Testis (tissue), 3 donors: ENCODE measurements around the gene GUCA1A. TPM values are rescaled to one million over a fixed set of nuclear protein-coding genes. Genes with fewer than 3 reads are reported as not detected.
"Not testable (repeated sequence)": the region's sequence is repeated elsewhere in the genome, so short reads cannot be mapped to it uniquely, and the experiment has no call there.

Experiments
- DNase-seq: peaks from one replicate; pipeline ENCODE4 v3.0.0-alpha.2; 2019
- H3K27ac ChIP-seq, 2 donors: fragments of 200-600 bp; sonication (generic); one replicate each; pipeline ENCODE4 v1.5.1; 2019
- H3K27me3 ChIP-seq: fragments of 200-600 bp; sonication (generic); one replicate; pipeline ENCODE4 v1.5.1; 2019
- H3K36me3 ChIP-seq: fragments of 200-600 bp; sonication (generic); one replicate; pipeline ENCODE4 v1.5.1; 2017; ENCODE audit warnings: low read depth; ENCODE audit errors: missing control alignments
- H3K4me1 ChIP-seq: fragments of 200-600 bp; sonication (generic); one replicate; pipeline ENCODE4 v1.5.1; 2019
- H3K4me3 ChIP-seq, 2 donors: fragments of 200-600 bp; sonication (generic); one replicate each; pipeline ENCODE4 v1.5.1; 2017 to 2019
- H3K9me3 ChIP-seq: fragments of 200-600 bp; sonication (generic); one replicate; pipeline ENCODE4 v1.5.1; 2017
- POLR2A ChIP-seq: fragments of 450-650 bp; IDR thresholded peaks from one replicate; pipeline ENCODE4 v1.6.1; 2017; ENCODE audit warnings: antibody characterized with exemption, mild to moderate bottlenecking, moderate library complexity
- WGBS, 2 donors: methylation state at CpG; one replicate each; pipeline ENCODE4 v1.1.5; 2018; 5-methylcytosine and 5-hydroxymethylcytosine counted together
- intact Hi-C: fragments of 100-400 bp; cut with DNase I; formaldehyde crosslinking; loops from one replicate; pipeline ENCODE4 v1.15.1; 2023; ENCODE audit warnings: low total_unique reads
- polyA plus RNA-seq: library from polyadenylated mRNA; stranded (reverse); fragments of 350-450 nt; fragmentation: Illumina TruSeq; extraction: RNeasy Lipid Tissue Mini Kit (QIAGEN cat#74804); gene quantifications from one replicate; pipeline ENCODE4 v1.2.3, GENCODE V29; 2014; ENCODE audit warnings: low read depth, low replicate concordance; ENCODE audit not compliant: insufficient read depth
- total RNA-seq, 2 donors: library from RNA; depleted of rRNA; stranded (reverse); fragments of >200 nt; gene quantifications; one replicate each; pipeline ENCODE4 v1.2.3, GENCODE V29; 2016
- TF ChIP-seq, protein P1 (sequence below), 3 experiments: fragments of 450-650 bp in 2 of 3; fragments of 200-600 bp in 1 of 3; sonication (generic) in 1 of 3; IDR thresholded peaks; one replicate each; pipeline ENCODE4 v1.5.1; 2016 to 2019; ENCODE audit warnings: antibody characterized with exemption in 3 of 3, mild to moderate bottlenecking in 2 of 3, moderate library complexity in 1 of 3

The GUCA1A gene
- total and polyA plus RNA-seq, 3 donors from 2014 or later, result 6.7 to 47.0 (median 44.2) TPM

DNA sequence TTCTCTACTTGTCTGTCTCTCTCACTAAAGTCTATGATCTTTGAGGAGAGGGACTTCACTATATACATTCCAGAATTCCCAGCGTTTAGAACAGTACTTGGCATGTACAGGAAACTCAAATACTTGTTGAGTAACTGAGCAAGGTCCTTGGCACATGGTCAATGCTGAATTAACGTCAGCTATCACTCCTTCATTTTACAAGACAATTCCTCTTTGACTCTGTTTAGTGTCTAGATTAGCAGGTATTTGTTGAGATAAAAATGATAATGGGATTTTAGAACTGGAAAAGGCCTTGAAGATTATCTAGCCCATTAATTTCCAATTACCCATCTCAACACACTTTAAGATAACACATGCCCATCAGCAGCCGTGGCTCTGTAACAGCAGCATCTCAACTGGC lies 28.2 kb downstream of the GUCA1A start:
- H3K9me3 ChIP-seq, result no peaks in the 10 kb centered on the region
- TF ChIP-seq, protein P1, sequence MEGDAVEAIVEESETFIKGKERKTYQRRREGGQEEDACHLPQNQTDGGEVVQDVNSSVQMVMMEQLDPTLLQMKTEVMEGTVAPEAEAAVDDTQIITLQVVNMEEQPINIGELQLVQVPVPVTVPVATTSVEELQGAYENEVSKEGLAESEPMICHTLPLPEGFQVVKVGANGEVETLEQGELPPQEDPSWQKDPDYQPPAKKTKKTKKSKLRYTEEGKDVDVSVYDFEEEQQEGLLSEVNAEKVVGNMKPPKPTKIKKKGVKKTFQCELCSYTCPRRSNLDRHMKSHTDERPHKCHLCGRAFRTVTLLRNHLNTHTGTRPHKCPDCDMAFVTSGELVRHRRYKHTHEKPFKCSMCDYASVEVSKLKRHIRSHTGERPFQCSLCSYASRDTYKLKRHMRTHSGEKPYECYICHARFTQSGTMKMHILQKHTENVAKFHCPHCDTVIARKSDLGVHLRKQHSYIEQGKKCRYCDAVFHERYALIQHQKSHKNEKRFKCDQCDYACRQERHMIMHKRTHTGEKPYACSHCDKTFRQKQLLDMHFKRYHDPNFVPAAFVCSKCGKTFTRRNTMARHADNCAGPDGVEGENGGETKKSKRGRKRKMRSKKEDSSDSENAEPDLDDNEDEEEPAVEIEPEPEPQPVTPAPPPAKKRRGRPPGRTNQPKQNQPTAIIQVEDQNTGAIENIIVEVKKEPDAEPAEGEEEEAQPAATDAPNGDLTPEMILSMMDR (IDR thresholded peaks at IDR 0.05), result no peak
- no peak for TF ChIP-seq POLR2A
- 58 to 64% methylated on average over 3 of the region's 3 CpGs for WGBS, 2 donors
- no peak overlapping the region for H3K4me3 ChIP-seq
- no peaks in the 10 kb centered on the region for H3K27me3 ChIP-seq
- H3K4me1 ChIP-seq, result no peaks in the 10 kb centered on the region
- intact Hi-C loops, result no loop called here
- no peak overlapping the region for H3K27ac ChIP-seq
- no peak for DNase-seq
- H3K36me3 ChIP-seq, result no peaks in the 10 kb centered on the region

DNA sequence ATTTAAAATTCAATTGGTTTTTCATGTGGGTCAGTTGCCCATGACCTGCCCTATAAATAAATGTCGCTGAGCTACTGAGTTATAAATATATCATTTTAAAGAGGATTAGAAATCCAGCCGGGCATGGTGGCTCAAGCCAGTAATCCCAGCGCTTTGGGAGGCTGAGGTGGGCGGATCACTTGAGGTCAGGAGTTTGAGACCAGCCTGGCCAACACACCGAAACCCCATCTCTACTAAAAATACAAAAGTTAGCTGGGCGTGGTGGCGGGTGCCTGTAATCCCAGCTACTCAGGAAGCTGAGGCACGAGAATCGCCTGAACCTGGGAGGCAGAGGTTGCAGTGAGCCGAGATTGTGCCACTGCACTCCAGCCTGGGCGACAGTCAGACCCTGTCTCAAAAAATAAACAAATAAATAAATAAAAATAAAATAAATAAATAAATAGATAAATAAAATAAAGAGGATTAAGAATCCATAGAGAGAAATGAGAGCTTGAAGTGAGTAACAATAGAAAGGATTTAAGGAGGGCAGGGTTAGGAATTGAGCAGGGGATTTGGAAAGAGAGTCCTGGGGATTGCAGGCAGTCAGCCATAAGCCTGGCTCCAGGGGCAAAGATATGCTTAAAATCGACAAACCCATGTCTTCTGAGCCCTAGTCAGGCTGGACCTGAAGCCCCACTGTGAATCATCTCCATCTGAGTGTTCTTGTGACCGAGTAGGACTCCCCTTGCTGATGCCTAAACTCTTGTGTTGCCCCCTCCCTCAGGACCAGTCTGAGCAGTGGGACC lies 29.2 kb downstream of the GUCA1A start:
- H3K36me3 ChIP-seq, H3K4me1 ChIP-seq, H3K27ac ChIP-seq, DNase-seq, H3K27me3 ChIP-seq, H3K9me3 ChIP-seq, H3K4me3 ChIP-seq, intact Hi-C loops: not testable (repeated sequence)
- WGBS, 2 donors, result 89 to 90% methylated on average over 13 of the region's 13 CpGs

DNA sequence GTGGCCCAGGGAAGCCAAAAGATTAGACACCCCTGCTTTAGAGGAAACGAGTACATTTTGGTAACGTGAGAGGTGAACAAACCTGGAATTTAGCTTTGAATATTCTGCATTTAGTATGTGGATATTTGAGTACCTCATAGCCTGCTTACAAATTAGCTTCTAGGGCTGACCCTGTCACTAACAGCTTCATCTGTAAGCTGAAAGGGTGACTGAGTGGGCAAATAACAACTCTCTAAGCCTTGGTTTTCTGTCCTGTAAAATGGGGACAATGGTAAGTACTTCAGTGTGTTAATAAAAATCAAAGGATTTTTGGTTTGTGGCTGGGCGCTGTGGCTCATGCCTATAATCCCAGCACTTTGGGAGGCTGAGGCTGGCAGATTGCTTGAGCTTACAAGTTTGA lies 30.0 kb downstream of the GUCA1A start:
- Histone ChIP-seq H3K4me1 (no peaks in the 10 kb centered on the region), H3K4me3 (no peak overlapping the region), H3K27ac (no peak overlapping the region), H3K27me3 (no peaks in the 10 kb centered on the region), H3K36me3 (no peaks in the 10 kb centered on the region), H3K9me3 (no peaks in the 10 kb centered on the region)
- intact Hi-C loops, result no loop called here
- no peak for TF ChIP-seq POLR2A
- TF ChIP-seq, protein P1 (IDR thresholded peaks at IDR 0.05), result no peak
- 83 to 89% methylated on average over 3 of the region's 3 CpGs for WGBS, 2 donors
- DNase-seq, result no peak

DNA sequence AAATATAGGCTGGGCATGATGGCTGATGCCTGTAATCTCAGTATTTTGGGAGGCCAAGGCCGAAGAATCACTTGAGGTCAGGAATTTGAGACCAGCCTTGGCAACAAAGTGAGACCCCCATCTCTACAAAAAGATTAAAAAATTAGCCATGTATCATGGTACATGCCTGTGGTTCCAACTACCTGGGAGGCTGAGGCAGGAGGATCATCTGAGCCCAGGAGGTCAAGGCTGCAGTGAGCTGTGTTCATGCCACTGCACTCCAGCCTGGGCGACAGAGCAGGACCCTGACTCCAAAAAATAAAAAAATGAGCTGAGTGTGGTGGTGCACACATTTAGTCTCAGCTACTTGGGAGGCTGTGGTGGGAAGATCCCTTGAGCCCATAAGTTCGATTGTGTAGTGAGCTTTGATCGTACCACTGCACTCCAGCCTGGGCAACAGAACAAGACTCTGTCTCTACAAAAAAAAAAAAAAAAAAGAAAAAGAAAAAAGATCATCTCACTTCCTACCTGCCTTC lies 31.7 kb downstream of the GUCA1A start:
- intact Hi-C loops, result no loop called here
- no peak overlapping the region for H3K4me3 ChIP-seq
- WGBS, 2 donors, result 94 to 98% methylated on average over 4 of the region's 4 CpGs
- TF ChIP-seq, protein P1 (IDR thresholded peaks at IDR 0.05), result no peak
- no peak for TF ChIP-seq POLR2A
- no peak for DNase-seq
- H3K4me1 ChIP-seq, result no peaks in the 10 kb centered on the region
- H3K9me3 ChIP-seq, result no peaks in the 10 kb centered on the region
- no peak overlapping the region for H3K27ac ChIP-seq
- H3K27me3 ChIP-seq, result no peaks in the 10 kb centered on the region
- H3K36me3 ChIP-seq, result no peaks in the 10 kb centered on the region

DNA sequence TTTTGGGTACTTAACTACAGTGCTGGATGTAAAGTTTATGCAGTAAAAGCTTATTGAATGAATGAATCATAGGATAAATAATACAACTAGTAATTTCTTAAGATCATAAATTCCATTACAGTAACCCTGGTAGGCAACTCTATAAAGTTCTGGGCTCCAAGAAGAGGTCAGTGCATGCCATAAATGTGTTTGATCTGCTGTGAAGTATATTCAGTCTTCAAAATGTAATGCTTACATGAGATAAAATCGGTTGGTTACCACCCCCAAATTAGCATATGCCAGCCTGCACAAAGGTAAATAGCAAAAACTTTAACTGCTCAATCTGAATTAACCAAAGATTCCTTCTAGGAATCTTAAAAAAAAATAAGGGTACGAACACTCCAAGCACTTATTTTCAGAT lies 34.4 kb downstream of the GUCA1A start:
- DNase-seq, H3K4me1 ChIP-seq, H3K4me3 ChIP-seq, H3K9me3 ChIP-seq, H3K27ac ChIP-seq, H3K27me3 ChIP-seq, intact Hi-C loops, H3K36me3 ChIP-seq: not testable (repeated sequence)
- WGBS, 2 donors, result 85 to 92% methylated on average over 2 of the region's 2 CpGs

DNA sequence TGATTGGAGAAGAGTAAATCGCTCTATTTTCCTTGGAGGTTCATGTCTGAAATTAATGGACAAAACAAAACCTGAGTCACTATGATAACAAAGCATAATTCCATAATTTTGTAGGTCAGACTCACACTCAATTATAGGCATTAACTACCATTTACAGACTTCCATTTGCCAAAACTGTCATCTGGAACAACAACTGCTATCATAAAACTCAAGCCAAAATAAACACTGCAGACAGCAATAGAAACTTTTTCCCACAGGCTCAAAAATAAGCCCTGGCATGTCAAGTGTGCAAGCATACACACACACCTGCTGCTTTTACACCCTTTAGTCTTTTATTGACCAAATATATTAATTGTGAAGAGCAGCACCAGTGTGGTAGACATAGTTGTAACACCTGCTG lies 37.4 kb downstream of the GUCA1A start:
- 78 to 83% methylated on average over 1 of the region's 1 CpG for WGBS, 2 donors
- TF ChIP-seq POLR2A, result no peak
- TF ChIP-seq, protein P1 (IDR thresholded peaks at IDR 0.05), result no peak
- no peaks in the 10 kb centered on the region for H3K9me3 ChIP-seq
- no peaks in the 10 kb centered on the region for H3K27me3 ChIP-seq
- DNase-seq, result no peak
- no peaks in the 10 kb centered on the region for H3K4me1 ChIP-seq
- no peaks in the 10 kb centered on the region for H3K36me3 ChIP-seq
- H3K27ac ChIP-seq, result no peak overlapping the region
- H3K4me3 ChIP-seq, result no peak overlapping the region
- intact Hi-C loops, result no loop called here
